ENCODE results near the gene GAL3ST1.

Gene GAL3ST1

GRCh38 chr22:30584441-30584840 is 10.0 kb upstream of the GAL3ST1 start:
- no peaks in the 10 kb centered on the region for H3K4me1 ChIP-seq (ENCODE audit: control insufficient read depth in 1 of 2, insufficient read depth in 1 of 2, low read depth in 1 of 2, low read length in 1 of 2)
- TF ChIP-seq CTCF (IDR thresholded peaks at IDR 0.05), result no peak
- no peak overlapping the region for H3K27ac ChIP-seq
- H3K36me3 ChIP-seq, result peaks cover 84% of the 10 kb centered on the region
- no peak overlapping the region for H3K4me3 ChIP-seq (ENCODE audit: low read depth in 1 of 2, low read length in 1 of 2)
- H3K9me3 ChIP-seq, result no peaks in the 10 kb centered on the region
- no peaks in the 10 kb centered on the region for H3K27me3 ChIP-seq

DNA sequence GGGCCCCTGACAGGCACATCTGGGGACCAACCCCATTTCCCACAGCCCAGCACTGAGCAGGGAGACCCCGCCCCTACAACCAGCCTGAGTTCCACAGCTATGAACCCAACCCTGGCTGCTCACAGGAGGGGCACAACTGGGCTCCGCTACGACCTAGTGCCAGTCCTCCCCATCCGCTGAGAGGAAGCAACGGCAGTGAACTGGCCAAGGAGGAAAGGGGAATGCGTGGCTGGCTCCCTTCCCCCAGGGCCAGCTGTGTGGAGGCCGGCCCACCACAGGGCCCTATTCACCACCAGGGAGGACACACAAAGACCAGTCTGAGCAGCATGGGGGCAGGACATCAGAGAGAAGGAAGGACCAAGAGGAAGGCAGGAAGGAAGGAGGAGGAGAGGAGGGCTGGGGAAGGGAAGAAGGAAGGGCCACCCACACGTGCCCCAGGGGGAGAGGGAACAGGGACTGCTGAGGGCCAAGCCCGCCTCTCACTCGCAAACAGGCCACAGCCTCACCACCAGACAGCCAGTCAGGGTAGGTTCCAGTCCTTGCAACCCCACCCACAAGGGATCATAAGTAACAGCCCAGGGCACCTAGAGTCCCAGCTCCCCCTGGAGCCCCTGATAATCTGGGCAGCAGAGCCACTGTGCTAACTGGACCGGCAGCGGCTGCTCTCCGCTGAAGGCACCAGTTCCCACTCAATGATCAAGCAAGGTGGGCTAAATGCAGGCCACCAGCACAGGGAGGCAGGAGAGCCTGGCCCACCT is 8.5 kb upstream of the GAL3ST1 start:
- H3K27me3 ChIP-seq, result no peaks in the 10 kb centered on the region
- H3K4me1 ChIP-seq (ENCODE audit: control insufficient read depth in 1 of 2, insufficient read depth in 1 of 2, low read depth in 1 of 2, low read length in 1 of 2), result no peaks in the 10 kb centered on the region
- H3K4me3 ChIP-seq (ENCODE audit: low read depth in 1 of 2, low read length in 1 of 2), result no peak overlapping the region
- peaks cover 93% of the 10 kb centered on the region for H3K36me3 ChIP-seq
- no peak for TF ChIP-seq CTCF (IDR thresholded peaks at IDR 0.05)
- no peaks in the 10 kb centered on the region for H3K9me3 ChIP-seq
- no peak overlapping the region for H3K27ac ChIP-seq

- H3K4me1 ChIP-seq (ENCODE audit: control insufficient read depth in 1 of 2, insufficient read depth in 1 of 2, low read depth in 1 of 2, low read length in 1 of 2), result no peaks in the 10 kb centered on the region
- H3K4me3 ChIP-seq (ENCODE audit: low read depth in 1 of 2, low read length in 1 of 2), result no peak overlapping the region
- no peak for TF ChIP-seq CTCF (IDR thresholded peaks at IDR 0.05)
- peaks cover 93% of the 10 kb centered on the region for H3K36me3 ChIP-seq
- H3K9me3 ChIP-seq, result no peaks in the 10 kb centered on the region
- no peaks in the 10 kb centered on the region for H3K27me3 ChIP-seq
- no peak overlapping the region for H3K27ac ChIP-seq
Measured at GRCh38 chr22:30582051-30582450, 7.6 kb upstream of the GAL3ST1 start.

DNA sequence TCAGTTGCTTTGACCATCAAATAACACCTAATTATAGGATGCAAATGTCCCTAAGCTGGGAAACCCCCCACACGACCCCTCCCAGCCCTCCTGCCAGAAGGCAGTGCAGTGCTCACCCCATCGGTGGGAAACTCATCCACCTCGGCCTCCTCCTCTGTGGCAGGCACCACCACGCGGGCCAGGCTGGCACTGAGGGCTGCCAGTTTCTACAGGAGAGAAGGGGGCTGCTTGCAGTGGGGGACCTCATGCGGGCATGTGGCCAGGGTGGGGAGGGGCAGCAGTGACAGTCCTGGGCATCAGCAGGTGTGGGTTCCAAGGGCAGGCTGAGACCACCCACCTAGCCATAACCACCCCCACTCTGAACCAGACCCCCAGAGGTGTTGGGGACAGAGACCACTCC is 6.4 kb upstream of the GAL3ST1 start:
- Histone ChIP-seq H3K4me3 (ENCODE audit: low read depth in 1 of 2, low read length in 1 of 2) (no peak overlapping the region), H3K4me1 (ENCODE audit: control insufficient read depth in 1 of 2, insufficient read depth in 1 of 2, low read depth in 1 of 2, low read length in 1 of 2) (no peaks in the 10 kb centered on the region), H3K27ac (no peak overlapping the region), H3K36me3 (peaks cover 93% of the 10 kb centered on the region), H3K9me3 (no peaks in the 10 kb centered on the region), H3K27me3 (no peaks in the 10 kb centered on the region)
- TF ChIP-seq CTCF (IDR thresholded peaks at IDR 0.05), result no peak

DNA sequence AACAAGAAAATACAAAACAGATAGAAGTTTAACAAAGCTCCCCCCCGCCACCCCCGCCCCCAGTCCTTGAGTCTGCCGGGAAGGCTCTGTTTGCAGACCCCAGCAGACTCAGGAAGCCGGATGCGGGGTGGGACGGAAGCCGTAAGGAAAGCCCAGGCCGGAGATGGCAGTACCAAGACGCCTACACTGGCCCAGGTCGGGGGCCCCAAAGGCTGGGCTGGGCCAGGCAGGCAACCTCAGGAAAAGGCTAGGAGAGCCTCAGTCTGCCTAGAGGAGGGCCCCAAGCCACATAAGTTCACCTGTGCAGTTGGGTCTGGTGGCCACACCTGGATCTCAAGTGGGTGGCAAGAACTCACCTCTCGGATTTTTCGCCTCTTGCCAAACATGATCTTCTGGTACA is 4.0 kb upstream of the GAL3ST1 start:
- TF ChIP-seq CTCF (IDR thresholded peaks at IDR 0.05), result no peak
- Histone ChIP-seq H3K4me1 (ENCODE audit: control insufficient read depth in 1 of 2, insufficient read depth in 1 of 2, low read depth in 1 of 2, low read length in 1 of 2) (no peaks in the 10 kb centered on the region), H3K36me3 (peaks cover 81% of the 10 kb centered on the region), H3K4me3 (ENCODE audit: low read depth in 1 of 2, low read length in 1 of 2) (no peak overlapping the region), H3K27me3 (peaks cover 19% of the 10 kb centered on the region), H3K9me3 (no peaks in the 10 kb centered on the region), H3K27ac (no peak overlapping the region)

Data from neutrophil (primary cell).